ENCODE data around the gene MED15. TPM values are rescaled to one million over a fixed set of nuclear protein-coding genes. Genes with fewer than 3 reads are reported as not detected.
"Not testable (repeated sequence)": the region's sequence is repeated elsewhere in the genome, so short reads cannot be mapped to it uniquely, and the experiment has no call there.

The MED15 gene
- total RNA-seq, 1 donor from 2014 or later = 30.5 TPM

GRCh38 chr22:20483771-20484170, 23.6 kb upstream of the MED15 start:
- DNase-seq (ENCODE audit: low read depth, low spot score) = no peak

DNA sequence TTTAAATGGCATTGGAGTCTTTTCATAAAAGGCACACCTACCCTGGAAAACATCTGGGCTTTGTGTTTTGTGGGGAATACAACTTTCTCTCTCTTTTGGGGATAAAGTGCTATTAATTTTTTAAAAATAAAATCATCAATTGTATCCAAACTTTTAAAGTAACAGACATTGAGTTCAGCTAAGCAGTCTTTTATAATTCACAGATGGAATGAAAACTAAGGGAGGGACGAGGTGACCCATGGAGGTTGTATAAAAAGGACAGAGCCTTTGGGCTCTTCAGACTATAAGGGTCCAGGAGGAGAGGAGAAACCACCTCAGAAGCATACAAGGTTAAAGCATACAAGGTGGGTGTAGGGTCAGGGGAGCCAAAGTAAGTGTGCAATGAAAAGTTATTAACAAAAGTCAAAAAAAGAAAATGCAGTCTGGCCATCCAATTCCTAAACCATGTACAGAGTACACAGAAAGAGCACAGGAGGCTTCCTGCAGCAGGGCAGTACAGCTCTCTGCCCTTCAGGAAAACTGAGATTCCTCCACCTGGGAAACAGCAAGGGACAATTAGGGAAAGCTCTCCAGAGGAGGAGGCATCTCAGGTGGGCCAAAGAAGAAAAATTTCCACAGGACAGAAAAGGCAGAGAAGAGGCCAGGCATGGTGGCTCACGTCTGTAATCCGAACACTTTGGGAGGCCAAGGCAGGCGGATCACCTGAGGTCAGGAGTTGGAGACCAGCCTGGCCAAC, 22.3 kb upstream of the MED15 start:
- DNase-seq (ENCODE audit: low read depth, low spot score) = no peak

- no peak for DNase-seq (ENCODE audit: low read depth, low spot score)
Measured at GRCh38 chr22:20486229-20486628, 21.2 kb upstream of the MED15 start.

- no peak for DNase-seq (ENCODE audit: low read depth, low spot score)
Measured at GRCh38 chr22:20487715-20488114, 19.7 kb upstream of the MED15 start.

GRCh38 chr22:20488946-20489345, 18.5 kb upstream of the MED15 start:
- no peak for DNase-seq (ENCODE audit: low read depth, low spot score)

GRCh38 chr22:20490183-20490940, 17.0 kb upstream of the MED15 start:
- no peak for DNase-seq (ENCODE audit: low read depth, low spot score)

DNA sequence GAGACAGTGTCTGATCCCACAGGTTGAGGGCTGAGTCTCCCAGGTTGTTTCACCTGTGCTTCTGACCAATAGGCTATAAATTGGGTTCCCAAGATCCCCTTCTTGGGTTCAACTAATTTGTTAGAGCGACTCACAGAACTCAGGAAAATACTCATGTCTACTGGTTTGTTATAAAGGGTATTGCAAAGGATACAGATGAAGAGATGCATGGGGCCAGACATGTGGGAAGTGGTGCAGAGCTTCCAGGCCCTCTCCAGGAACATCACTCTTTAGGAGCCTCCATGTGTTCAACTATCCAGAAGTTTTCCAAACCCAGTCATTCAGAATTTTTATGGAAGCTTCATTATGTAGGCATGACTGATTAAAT, 16.5 kb upstream of the MED15 start:
- no peak for DNase-seq (ENCODE audit: low read depth, low spot score)

DNA sequence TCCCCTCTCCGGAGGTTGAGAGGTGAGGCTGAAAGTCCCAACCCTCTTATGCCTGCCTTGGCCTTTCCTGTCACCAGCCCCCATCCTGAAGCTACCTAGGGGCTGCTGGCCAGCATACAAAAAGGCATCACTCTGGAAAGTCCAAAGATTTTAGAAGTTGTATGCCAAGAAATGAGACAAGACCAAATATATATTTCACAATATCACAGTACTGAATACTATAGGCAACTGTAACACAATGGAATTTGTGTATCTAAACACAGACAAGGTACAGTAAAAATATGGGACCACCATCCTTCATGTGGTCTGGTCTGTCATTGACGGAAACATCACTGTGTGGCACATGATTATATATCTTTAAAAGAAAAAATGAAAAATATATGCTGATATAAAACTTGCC, 16.1 kb upstream of the MED15 start:
- DNase-seq (ENCODE audit: low read depth, low spot score) = no peak

- DNase-seq (ENCODE audit: low read depth, low spot score) = no peak
Measured at GRCh38 chr22:20494978-20495860, 12.2 kb upstream of the MED15 start, which contains the start of gene KLHL22. Gene KLHL22, minus strand, starts transcription at chr22:20495795. Its CDS starts 6,584 bp downstream, at chr22:20489211.

DNA sequence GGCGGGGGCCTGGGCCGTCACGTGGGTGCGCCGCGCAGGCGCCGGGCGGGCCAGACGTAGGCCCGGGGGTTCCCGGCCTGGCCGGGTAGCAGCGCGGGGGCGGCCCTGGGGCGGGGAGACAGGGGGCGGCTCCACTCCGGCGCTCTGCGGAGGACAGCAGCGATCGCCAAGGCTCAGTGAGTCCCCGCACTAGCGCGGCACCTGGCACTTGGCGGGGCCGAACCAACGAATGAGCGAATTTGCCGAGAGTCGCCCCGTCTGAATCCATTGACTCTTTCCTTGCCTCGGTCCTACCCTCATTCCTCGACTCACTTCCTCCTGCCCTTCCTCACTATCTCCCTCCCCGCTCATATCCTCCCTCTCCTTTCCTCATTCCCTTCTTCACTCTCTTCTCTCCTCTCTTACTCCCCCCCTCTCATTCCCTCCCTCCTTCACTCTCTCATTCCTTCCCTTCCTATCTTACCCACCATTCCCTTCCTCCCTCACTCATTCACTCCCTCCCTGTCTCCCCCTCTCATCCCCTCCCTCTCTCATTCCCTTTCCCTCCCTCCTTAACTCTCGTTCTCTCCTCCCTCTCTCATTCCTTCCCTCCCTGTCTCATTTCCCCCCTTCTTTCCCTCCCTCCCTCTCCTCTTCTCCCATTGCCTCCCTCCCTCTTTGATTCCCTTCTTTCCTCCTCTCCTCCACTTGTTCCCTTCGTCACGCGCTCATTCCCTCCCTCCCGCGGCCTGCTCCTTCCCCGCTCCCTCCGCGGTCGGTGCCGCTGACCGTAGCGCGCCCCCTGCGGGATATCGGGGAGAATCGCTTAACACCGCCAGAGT, 11.3 kb upstream of the MED15 start:
- DNase-seq (ENCODE audit: low read depth, low spot score) = peak; percentile 72

GRCh38 chr22:20497426-20497825, 10.0 kb upstream of the MED15 start:
- DNase-seq (ENCODE audit: low read depth, low spot score) = no peak

DNA sequence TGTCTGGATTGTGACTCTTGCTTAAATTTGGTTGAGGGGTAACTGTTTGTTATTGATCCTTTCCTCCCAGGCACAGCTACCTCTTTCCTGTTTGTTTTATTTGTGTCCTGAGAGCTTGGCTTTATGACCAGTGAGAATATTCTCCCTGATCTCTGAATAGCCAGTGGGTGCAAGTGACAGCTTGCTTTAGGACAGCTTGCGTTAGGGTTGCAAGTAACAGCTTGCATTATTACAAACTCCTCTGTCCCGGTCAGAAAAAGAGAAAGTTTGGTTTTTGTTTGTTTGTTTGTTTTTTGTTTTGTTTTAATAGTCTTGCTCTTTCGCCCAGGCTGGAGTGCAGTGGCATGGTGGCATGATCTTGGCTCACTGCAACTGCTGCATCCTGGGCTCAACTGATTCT, 8.5 kb upstream of the MED15 start:
- no peak for DNase-seq (ENCODE audit: low read depth, low spot score)

- DNase-seq (ENCODE audit: low read depth, low spot score) = no peak
Measured at GRCh38 chr22:20499769-20500168, 7.6 kb upstream of the MED15 start.

GRCh38 chr22:20503816-20504215, 3.6 kb upstream of the MED15 start:
- DNase-seq (ENCODE audit: low read depth, low spot score) = no peak

- DNase-seq (ENCODE audit: low read depth, low spot score) = not testable (repeated sequence)
Measured at GRCh38 chr22:20504293-20504922, 3.0 kb upstream of the MED15 start.

GRCh38 chr22:20506543-20507252, 712 bp upstream of the MED15 start:
- DNase-seq (ENCODE audit: low read depth, low spot score) = no peak

GRCh38 chr22:20508067-20508755, 801 bp downstream of the MED15 start:
- DNase-seq (ENCODE audit: low read depth, low spot score) = not testable (repeated sequence)

DNA sequence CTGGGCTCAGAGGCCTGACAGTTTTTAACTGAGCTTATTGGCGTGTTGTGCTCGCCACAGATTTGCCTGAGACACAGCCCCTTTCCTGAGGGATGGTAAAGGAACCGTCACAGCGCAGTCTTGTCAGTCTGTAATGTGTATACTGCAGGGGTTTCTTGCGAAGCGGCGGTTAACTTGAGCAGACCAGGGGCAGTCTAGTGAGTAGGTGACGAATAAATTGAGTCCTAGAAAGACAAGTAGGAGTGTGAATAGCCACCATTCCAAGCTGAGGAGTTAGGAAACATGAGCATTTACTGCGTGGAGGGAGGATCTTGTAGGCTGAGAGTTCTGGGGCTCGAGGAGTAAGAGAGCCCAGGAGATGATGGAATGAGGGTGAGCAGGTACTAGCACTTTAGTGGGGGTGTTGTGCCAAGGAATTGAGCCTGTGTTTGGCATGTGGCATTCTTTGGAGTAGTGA, 1.4 kb downstream of the MED15 start:
- DNase-seq (ENCODE audit: low read depth, low spot score) = no peak

All from pulmonary artery endothelial cell (primary cell).